Sigmoid colon (tissue), 7 donors: ENCODE measurements around the gene AMT. TPM values are rescaled to one million over a fixed set of nuclear protein-coding genes. Genes with fewer than 3 reads are reported as not detected.
A peak's percentile ranks its signal among the peaks of the same experiment; 100 is the strongest.

ENCODE experiments used
- DNase-seq: peaks from one replicate; pipeline ENCODE4 v3.0.0-alpha.2; 2019
- H3K27ac ChIP-seq, 4 donors: fragments of 200-600 bp; sonication (generic); one replicate each; pipeline ENCODE4 v1.5.1; 2016 to 2019; ENCODE audit warnings: mild to moderate bottlenecking in 1 of 4
- H3K27me3 ChIP-seq, 3 donors: fragments of 200-600 bp; sonication (generic); one replicate each; pipeline ENCODE4 v1.5.1; 2019; ENCODE audit warnings: mild to moderate bottlenecking in 1 of 3
- H3K36me3 ChIP-seq, 4 donors: fragments of 200-600 bp; sonication (generic); one replicate each; pipeline ENCODE4 v1.5.1; 2016 to 2019
- H3K4me1 ChIP-seq, 4 donors: fragments of 200-600 bp; sonication (generic); one replicate each; pipeline ENCODE4 v1.5.1; 2017 to 2019
- H3K4me3 ChIP-seq, 4 donors: fragments of 200-600 bp; sonication (generic); one replicate each; pipeline ENCODE4 v1.5.1; 2017 to 2019; ENCODE audit warnings: mild to moderate bottlenecking in 2 of 4, moderate library complexity in 1 of 4
- H3K9me3 ChIP-seq, 4 donors: fragments of 200-600 bp in 3 of 4; sonication (generic) in 3 of 4; one replicate each; pipeline versions ENCODE4 v1.5.1 to v1.6.1; 2013 to 2019
- EP300 ChIP-seq, 4 donors: sonication (generic); formaldehyde crosslinking; IDR thresholded peaks; one replicate each; pipeline ENCODE4 v1.6.1; 2017; ENCODE audit warnings: antibody characterized with exemption in 4 of 4
- POLR2A ChIP-seq, 2 donors: fragments of 450-650 bp; IDR thresholded peaks; one replicate each; pipeline ENCODE4 v1.6.1; 2016; ENCODE audit warnings: antibody characterized with exemption in 2 of 2, mild to moderate bottlenecking in 2 of 2, moderate library complexity in 2 of 2
- POLR2AphosphoS5 ChIP-seq, 4 donors: sonication (generic); formaldehyde crosslinking; IDR thresholded peaks; one replicate each; pipeline ENCODE4 v1.6.1; 2017; ENCODE audit warnings: antibody characterized with exemption in 4 of 4
- WGBS, 2 donors: extraction: QIAGEN DNeasy Blood & Tissue Kit; methylation state at CpG; one replicate each; pipeline ENCODE4 v1.1.7; 2013; 5-methylcytosine and 5-hydroxymethylcytosine counted together
- intact Hi-C: fragments of 100-400 bp; cut with DNase I; formaldehyde crosslinking; loops from one replicate; pipeline ENCODE4 v1.15.1; 2023
- polyA plus RNA-seq, 3 donors: library from polyadenylated mRNA; stranded (reverse); fragments of 200-250 nt; gene quantifications; one replicate each; pipeline ENCODE4 v1.2.3, GENCODE V29; 2013
- small RNA-seq, 3 donors: library from RNA; depleted of rRNA; stranded (forward); fragments of <200 nt; gene quantifications; one replicate each; pipeline ENCODE3, GENCODE V24; 2016
- total RNA-seq, 4 donors: library from RNA; depleted of rRNA; stranded (reverse); fragments of >200 nt; gene quantifications; one replicate each; pipeline ENCODE4 v1.1.0, GENCODE V29; 2016
- TF ChIP-seq, protein P1 (sequence below), 4 experiments: fragments of 450-650 bp in 3 of 4; fragments of 200-600 bp in 1 of 4; IDR thresholded peaks; one replicate each; pipeline ENCODE4 v1.5.1; 2016 to 2019; ENCODE audit warnings: antibody characterized with exemption in 4 of 4, mild to moderate bottlenecking in 3 of 4, moderate library complexity in 2 of 4
- donor health status: healthy with polysubstance abuse.
- donor health status: Bipolar disorder and iron deficiency.
- donor health status: healthy.

AMT gene
- total and polyA plus RNA-seq, 7 donors = 3.1 to 16.1 (median 11.5) TPM

- no peaks in the 10 kb centered on the region for H3K9me3 ChIP-seq
- peak overlapping the region in 1 of 4 donors; percentile 34 for H3K27ac ChIP-seq
- peaks cover 0 to 14% (median 12%) of the 10 kb centered on the region in 4 donors for H3K4me1 ChIP-seq
- no peak for TF ChIP-seq EP300 (IDR thresholded peaks at IDR 0.05)
- TF ChIP-seq POLR2A (IDR thresholded peaks at IDR 0.05) = no peak
- TF ChIP-seq POLR2AphosphoS5 (IDR thresholded peaks at IDR 0.05) = no peak
- TF ChIP-seq, protein P1, sequence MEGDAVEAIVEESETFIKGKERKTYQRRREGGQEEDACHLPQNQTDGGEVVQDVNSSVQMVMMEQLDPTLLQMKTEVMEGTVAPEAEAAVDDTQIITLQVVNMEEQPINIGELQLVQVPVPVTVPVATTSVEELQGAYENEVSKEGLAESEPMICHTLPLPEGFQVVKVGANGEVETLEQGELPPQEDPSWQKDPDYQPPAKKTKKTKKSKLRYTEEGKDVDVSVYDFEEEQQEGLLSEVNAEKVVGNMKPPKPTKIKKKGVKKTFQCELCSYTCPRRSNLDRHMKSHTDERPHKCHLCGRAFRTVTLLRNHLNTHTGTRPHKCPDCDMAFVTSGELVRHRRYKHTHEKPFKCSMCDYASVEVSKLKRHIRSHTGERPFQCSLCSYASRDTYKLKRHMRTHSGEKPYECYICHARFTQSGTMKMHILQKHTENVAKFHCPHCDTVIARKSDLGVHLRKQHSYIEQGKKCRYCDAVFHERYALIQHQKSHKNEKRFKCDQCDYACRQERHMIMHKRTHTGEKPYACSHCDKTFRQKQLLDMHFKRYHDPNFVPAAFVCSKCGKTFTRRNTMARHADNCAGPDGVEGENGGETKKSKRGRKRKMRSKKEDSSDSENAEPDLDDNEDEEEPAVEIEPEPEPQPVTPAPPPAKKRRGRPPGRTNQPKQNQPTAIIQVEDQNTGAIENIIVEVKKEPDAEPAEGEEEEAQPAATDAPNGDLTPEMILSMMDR (IDR thresholded peaks at IDR 0.05) = no peak
- intact Hi-C loops = no loop called here
- no peak overlapping the region for H3K4me3 ChIP-seq
- H3K27me3 ChIP-seq = no peaks in the 10 kb centered on the region
- peaks cover 21 to 78% (median 54%) of the 10 kb centered on the region in 4 donors for H3K36me3 ChIP-seq
- WGBS, 2 donors = 88 to 93% methylated on average over 6 of the region's 6 CpGs
- DNase-seq = no peak
Observed at GRCh38 chr3:49370585-49371290, 51.5 kb downstream of the AMT start.

Small RNA genes lying within 50 kb of the gene (small RNA-seq; reads per million reads assigned to genes)
- gene RNA5SP130 = 0 reads per million in 3 donors

Other genes with a start within 250 kb of the AMT start
- gene C3orf62, start 145.2 kb downstream of the AMT start, total RNA-seq = 10 to 100 TPM in 1 of 4 donors, 1 to 10 TPM in 3; 2.5 to 19.4 (median 4.5) TPM
- 1 to 10 TPM; 1.2 to 7.5 (median 1.8) TPM for gene C3orf62, start 145.2 kb downstream of the AMT start, polyA plus RNA-seq
- 10 to 100 TPM; 16.3 to 28.2 (median 20.5) TPM for gene USP4, start 82.4 kb downstream of the AMT start, total RNA-seq
- 10 to 100 TPM; 19.0 to 31.9 (median 22.2) TPM for gene USP4, start 82.4 kb downstream of the AMT start, polyA plus RNA-seq
- 100 to 1,000 TPM; 164 to 331 (median 268) TPM for gene GPX1, start 64.1 kb downstream of the AMT start, total RNA-seq
- 100 to 1,000 TPM; 359 to 380 (median 367) TPM for gene GPX1, start 64.1 kb downstream of the AMT start, polyA plus RNA-seq
- gene RHOA, start 10.5 kb downstream of the AMT start, total RNA-seq = 100 to 1,000 TPM; 369 to 440 (median 416) TPM
- 100 to 1,000 TPM; 384 to 516 (median 451) TPM for gene RHOA, start 10.5 kb downstream of the AMT start, polyA plus RNA-seq
- 10 to 100 TPM; 15.1 to 25.0 (median 16.5) TPM for gene TCTA, start 10.1 kb downstream of the AMT start, total RNA-seq
- gene TCTA, start 10.1 kb downstream of the AMT start, polyA plus RNA-seq = 10 to 100 TPM; 35.1 to 47.6 (median 40.2) TPM
- gene NICN1, start 6.9 kb upstream of the AMT start, total RNA-seq = 1 to 10 TPM; 2.5 to 9.7 (median 4.5) TPM
- gene NICN1, start 6.9 kb upstream of the AMT start, polyA plus RNA-seq = 10 to 100 TPM in 1 of 3 donors, 1 to 10 TPM in 2; 3.6 to 11.6 (median 5.1) TPM
- 10 to 100 TPM; 42.8 to 73.4 (median 66.5) TPM for gene DAG1, start 47.8 kb upstream of the AMT start, total RNA-seq
- gene DAG1, start 47.8 kb upstream of the AMT start, polyA plus RNA-seq = 10 to 100 TPM in 1 of 3 donors, 1 to 10 TPM in 2; 4.2 to 42.7 (median 7.4) TPM
- gene BSN, start 132.0 kb upstream of the AMT start, total RNA-seq = under 1 TPM; 0.55 to 0.81 (median 0.69) TPM
- gene BSN, start 132.0 kb upstream of the AMT start, polyA plus RNA-seq = under 1 TPM in 2 of 3 donors, not detected in 1; under 0.01 to 0.35 TPM